GM18526 (cell line): ENCODE measurements around the gene NEB.

ENCODE experiments used
- POLR2A ChIP-seq: IDR thresholded peaks from 3 replicates; pipeline ENCODE4 v1.6.1; 2011; ENCODE audit not compliant: insufficient read length; ENCODE audit errors: extremely low read depth

Gene NEB

GRCh38 chr2:151614606-151615306 is 119.5 kb downstream of the NEB start:
- no peak for TF ChIP-seq POLR2A

GRCh38 chr2:151614159-151614558 is 120.1 kb downstream of the NEB start:
- TF ChIP-seq POLR2A: no peak

GRCh38 chr2:151611351-151611750 is 122.9 kb downstream of the NEB start:
- no peak for TF ChIP-seq POLR2A

- TF ChIP-seq POLR2A: no peak
These were observed 124.0 kb downstream of the NEB start for GRCh38 chr2:151610310-151610709.

GRCh38 chr2:151609705-151610104 is 124.6 kb downstream of the NEB start:
- no peak for TF ChIP-seq POLR2A

GRCh38 chr2:151577116-151577515 is 157.2 kb downstream of the NEB start:
- no peak for TF ChIP-seq POLR2A

GRCh38 chr2:151576080-151576479 is 158.2 kb downstream of the NEB start:
- no peak for TF ChIP-seq POLR2A

- TF ChIP-seq POLR2A: no peak
These were observed 158.9 kb downstream of the NEB start for GRCh38 chr2:151575338-151575737.

- TF ChIP-seq POLR2A: no peak
These were observed 164.1 kb downstream of the NEB start for GRCh38 chr2:151570191-151570590.

GRCh38 chr2:151569167-151569566 is 165.1 kb downstream of the NEB start:
- TF ChIP-seq POLR2A: no peak

- TF ChIP-seq POLR2A: no peak
These were observed 165.8 kb downstream of the NEB start for GRCh38 chr2:151568501-151568900.

- no peak for TF ChIP-seq POLR2A
These were observed 167.3 kb downstream of the NEB start for GRCh38 chr2:151567006-151567405.

GRCh38 chr2:151562398-151562797 is 171.9 kb downstream of the NEB start:
- no peak for TF ChIP-seq POLR2A

GRCh38 chr2:151560289-151560688 is 174.0 kb downstream of the NEB start:
- no peak for TF ChIP-seq POLR2A

- no peak for TF ChIP-seq POLR2A
These were observed 178.2 kb downstream of the NEB start for GRCh38 chr2:151556121-151556520.

- TF ChIP-seq POLR2A: no peak
These were observed 182.0 kb downstream of the NEB start for GRCh38 chr2:151552287-151552686.

GRCh38 chr2:151551556-151551955 is 182.7 kb downstream of the NEB start:
- no peak for TF ChIP-seq POLR2A
